Measurements from ENCODE around the gene SNRPB. TPM values are rescaled to one million over a fixed set of nuclear protein-coding genes. Genes with fewer than 3 reads are reported as not detected.

Gene SNRPB
- total RNA-seq, 1 experiment from 2014 or later = 539 TPM

DNA sequence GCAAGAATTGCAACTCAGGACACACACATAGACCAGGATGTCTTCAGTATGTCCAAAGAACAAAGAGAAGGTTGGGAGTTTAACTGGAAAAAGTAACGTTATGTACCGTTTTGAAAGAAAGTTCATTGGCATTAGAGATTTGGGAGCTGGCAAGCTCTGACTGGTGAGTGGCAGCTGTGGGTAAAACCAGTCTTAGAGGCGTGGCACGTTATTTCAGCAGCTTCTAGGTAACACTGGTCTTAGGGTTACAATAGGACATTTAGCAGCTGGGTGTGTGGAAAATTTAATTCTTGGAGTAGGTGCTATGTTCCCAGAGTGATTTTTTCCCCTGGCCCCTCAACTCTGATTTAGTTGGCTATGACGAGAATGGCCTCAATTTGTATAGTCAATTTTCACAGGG lies 19.2 kb downstream of the SNRPB start:
- Mint-ChIP-seq H3K4me3 (no peak overlapping the region), H3K27ac (no peak overlapping the region), H3K36me3 (no peaks in the 10 kb centered on the region), H3K27me3 (ENCODE audit: low read depth) (no peaks in the 10 kb centered on the region), H3K9me3 (peaks cover 3% of the 10 kb centered on the region; the same call in 1 of the 2 replicates), H3K4me1 (no peaks in the 10 kb centered on the region)
- no peak for DNase-seq (ENCODE audit: low spot score)
- POLR2A ChIA-PET = no interaction called here
- CTCF ChIA-PET = interaction anchor here (0.7 to 4.2 kb wide), 13 partner anchors 24 to 358 kb away, joined by 3 to 45 read pairs (median 5); partner anchors contain the start of gene TGM6
- ATAC-seq = no peak
- TF ChIP-seq ZNF219 (CRISPR knock-in tag; IDR thresholded peaks at IDR 0.05; ENCODE audit: borderline replicate concordance) = no peak
- TF ChIP-seq, protein P1, sequence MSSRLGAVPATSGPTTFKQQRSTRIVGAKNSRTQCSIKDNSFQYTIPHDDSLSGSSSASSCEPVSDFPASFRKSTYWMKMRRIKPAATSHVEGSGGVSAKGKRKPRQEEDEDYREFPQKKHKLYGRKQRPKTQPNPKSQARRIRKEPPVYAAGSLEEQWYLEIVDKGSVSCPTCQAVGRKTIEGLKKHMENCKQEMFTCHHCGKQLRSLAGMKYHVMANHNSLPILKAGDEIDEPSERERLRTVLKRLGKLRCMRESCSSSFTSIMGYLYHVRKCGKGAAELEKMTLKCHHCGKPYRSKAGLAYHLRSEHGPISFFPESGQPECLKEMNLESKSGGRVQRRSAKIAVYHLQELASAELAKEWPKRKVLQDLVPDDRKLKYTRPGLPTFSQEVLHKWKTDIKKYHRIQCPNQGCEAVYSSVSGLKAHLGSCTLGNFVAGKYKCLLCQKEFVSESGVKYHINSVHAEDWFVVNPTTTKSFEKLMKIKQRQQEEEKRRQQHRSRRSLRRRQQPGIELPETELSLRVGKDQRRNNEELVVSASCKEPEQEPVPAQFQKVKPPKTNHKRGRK (CRISPR knock-in tag; IDR thresholded peaks at IDR 0.05; ENCODE audit: borderline replicate concordance) = no peak
- TF ChIP-seq ESRRA (CRISPR knock-in tag; IDR thresholded peaks at IDR 0.05; ENCODE audit: borderline replicate concordance) = no peak
- TF ChIP-seq TCF7 (CRISPR knock-in tag; IDR thresholded peaks at IDR 0.05; ENCODE audit: low read depth) = no peak
- TF ChIP-seq ZNF317 (CRISPR knock-in tag; IDR thresholded peaks at IDR 0.05; ENCODE audit: borderline replicate concordance, low read depth) = no peak
- TF ChIP-seq SP1 (CRISPR knock-in tag; conservative IDR thresholded peaks at IDR 0.05) = no peak
- no peak for TF ChIP-seq TP53 (CRISPR knock-in tag; IDR thresholded peaks at IDR 0.05)
- TF ChIP-seq, protein P2, sequence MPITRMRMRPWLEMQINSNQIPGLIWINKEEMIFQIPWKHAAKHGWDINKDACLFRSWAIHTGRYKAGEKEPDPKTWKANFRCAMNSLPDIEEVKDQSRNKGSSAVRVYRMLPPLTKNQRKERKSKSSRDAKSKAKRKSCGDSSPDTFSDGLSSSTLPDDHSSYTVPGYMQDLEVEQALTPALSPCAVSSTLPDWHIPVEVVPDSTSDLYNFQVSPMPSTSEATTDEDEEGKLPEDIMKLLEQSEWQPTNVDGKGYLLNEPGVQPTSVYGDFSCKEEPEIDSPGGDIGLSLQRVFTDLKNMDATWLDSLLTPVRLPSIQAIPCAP (CRISPR knock-in tag; IDR thresholded peaks at IDR 0.05) = no peak
- no peak for TF ChIP-seq HMGA2 (CRISPR knock-in tag; IDR thresholded peaks at IDR 0.05)
- TF ChIP-seq, protein P3, sequence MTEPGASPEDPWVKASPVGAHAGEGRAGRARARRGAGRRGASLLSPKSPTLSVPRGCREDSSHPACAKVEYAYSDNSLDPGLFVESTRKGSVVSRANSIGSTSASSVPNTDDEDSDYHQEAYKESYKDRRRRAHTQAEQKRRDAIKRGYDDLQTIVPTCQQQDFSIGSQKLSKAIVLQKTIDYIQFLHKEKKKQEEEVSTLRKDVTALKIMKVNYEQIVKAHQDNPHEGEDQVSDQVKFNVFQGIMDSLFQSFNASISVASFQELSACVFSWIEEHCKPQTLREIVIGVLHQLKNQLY (CRISPR knock-in tag; IDR thresholded peaks at IDR 0.05) = no peak
- TF ChIP-seq JAZF1 (CRISPR knock-in tag; IDR thresholded peaks at IDR 0.05) = no peak

DNA sequence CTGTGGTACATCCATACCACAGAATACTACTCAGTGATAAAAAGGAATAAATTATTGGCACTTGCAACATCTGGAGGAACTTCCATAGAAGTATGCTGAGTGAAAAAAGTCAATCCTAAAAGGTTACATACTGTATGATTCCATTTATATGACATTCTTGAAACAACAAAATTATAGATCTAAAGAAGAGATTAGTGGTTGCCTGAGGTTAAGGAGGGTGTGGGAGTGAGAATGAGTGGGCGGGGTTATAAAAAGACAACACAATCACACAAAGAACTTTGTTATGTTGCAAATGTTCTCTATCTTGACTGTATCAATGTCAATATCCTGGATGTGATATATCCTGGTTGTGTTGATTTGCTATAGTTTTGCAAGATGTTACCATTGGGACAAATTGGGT lies 21.2 kb downstream of the SNRPB start:
- Mint-ChIP-seq H3K9me3 (peaks cover 3% of the 10 kb centered on the region; the same call in 1 of the 2 replicates), H3K27me3 (ENCODE audit: low read depth) (no peaks in the 10 kb centered on the region), H3K4me3 (no peak overlapping the region), H3K36me3 (no peaks in the 10 kb centered on the region), H3K4me1 (no peaks in the 10 kb centered on the region), H3K27ac (no peak overlapping the region)
- ChIA-PET POLR2A (no interaction called here), CTCF (interaction anchor here (0.6 kb wide), 1 partner anchor 183 kb away, joined by 5 read pairs; no protein-coding TSS in a partner anchor)
- no peak for DNase-seq (ENCODE audit: low spot score)
- no peak for TF ChIP-seq GTF2I (CRISPR knock-in tag; conservative IDR thresholded peaks at IDR 0.05)
- TF ChIP-seq ZNF121 (CRISPR knock-in tag; IDR thresholded peaks at IDR 0.05) = no peak
- no peak for ATAC-seq

DNA sequence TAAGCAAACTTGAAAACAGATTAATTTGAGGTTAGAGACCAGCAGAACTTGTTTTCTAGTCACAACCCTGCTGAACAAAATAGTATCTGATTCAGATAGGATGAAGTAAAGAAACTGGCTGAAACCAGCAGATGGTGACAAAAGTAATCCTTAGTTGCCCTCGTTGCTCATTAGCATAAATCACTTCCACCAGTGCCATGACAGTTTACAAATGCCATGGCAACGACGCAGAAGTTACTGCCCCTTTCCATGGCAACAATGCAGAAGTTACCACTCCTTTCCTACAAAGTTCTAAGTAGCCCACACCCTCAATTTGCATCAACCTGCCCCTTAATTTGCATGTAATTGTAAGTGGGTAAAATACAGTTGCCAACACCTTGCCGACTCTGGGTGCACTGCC lies 23.7 kb downstream of the SNRPB start:
- Mint-ChIP-seq H3K27ac (no peak overlapping the region), H3K27me3 (ENCODE audit: low read depth) (no peaks in the 10 kb centered on the region), H3K4me3 (no peak overlapping the region), H3K4me1 (no peaks in the 10 kb centered on the region), H3K9me3 (peaks cover 3% of the 10 kb centered on the region; the same call in 1 of the 2 replicates), H3K36me3 (no peaks in the 10 kb centered on the region)
- ChIA-PET POLR2A (no interaction called here), CTCF (interaction anchor here (0.6 kb wide), 1 partner anchor 144 kb away, joined by 4 read pairs; no protein-coding TSS in a partner anchor)
- ATAC-seq = peak; percentile 73
- DNase-seq (ENCODE audit: low spot score) = no peak
- TF ChIP-seq, protein P4, sequence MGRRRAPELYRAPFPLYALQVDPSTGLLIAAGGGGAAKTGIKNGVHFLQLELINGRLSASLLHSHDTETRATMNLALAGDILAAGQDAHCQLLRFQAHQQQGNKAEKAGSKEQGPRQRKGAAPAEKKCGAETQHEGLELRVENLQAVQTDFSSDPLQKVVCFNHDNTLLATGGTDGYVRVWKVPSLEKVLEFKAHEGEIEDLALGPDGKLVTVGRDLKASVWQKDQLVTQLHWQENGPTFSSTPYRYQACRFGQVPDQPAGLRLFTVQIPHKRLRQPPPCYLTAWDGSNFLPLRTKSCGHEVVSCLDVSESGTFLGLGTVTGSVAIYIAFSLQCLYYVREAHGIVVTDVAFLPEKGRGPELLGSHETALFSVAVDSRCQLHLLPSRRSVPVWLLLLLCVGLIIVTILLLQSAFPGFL (CRISPR knock-in tag; IDR thresholded peaks at IDR 0.05; ENCODE audit: borderline replicate concordance) = no peak

DNA sequence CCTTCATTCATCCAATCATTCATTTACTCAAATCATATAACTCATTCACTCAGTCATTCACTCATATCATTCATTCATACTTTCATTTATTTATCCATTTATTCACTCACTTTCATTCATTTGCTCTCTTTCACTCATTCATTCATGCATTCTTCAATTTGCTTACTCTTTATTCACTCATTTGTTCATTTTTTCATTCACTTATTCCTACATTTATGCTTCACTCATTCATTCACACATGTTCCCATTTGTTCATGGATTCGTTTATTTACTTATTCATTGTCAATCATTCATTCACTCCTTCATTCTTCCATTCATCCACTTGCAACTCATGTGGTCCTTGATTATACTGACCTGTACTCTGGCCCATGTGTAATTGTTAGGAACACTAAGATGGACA lies 39.4 kb downstream of the SNRPB start:
- CTCF ChIA-PET = no interaction called here
- TF ChIP-seq, protein P5, sequence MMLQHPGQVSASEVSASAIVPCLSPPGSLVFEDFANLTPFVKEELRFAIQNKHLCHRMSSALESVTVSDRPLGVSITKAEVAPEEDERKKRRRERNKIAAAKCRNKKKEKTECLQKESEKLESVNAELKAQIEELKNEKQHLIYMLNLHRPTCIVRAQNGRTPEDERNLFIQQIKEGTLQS (CRISPR knock-in tag; conservative IDR thresholded peaks at IDR 0.05) = no peak
- TF ChIP-seq OVOL2 (CRISPR knock-in tag; IDR thresholded peaks at IDR 0.05; ENCODE audit: borderline replicate concordance) (no peak), PRRX2 (CRISPR knock-in tag; IDR thresholded peaks at IDR 0.05) (no peak), NR2C2 (CRISPR knock-in tag; IDR thresholded peaks at IDR 0.05) (no peak), ZNF423 (CRISPR knock-in tag; IDR thresholded peaks at IDR 0.05) (no peak), ZNF219 (CRISPR knock-in tag; IDR thresholded peaks at IDR 0.05; ENCODE audit: borderline replicate concordance) (no peak)
- TF ChIP-seq, protein P4 (CRISPR knock-in tag; IDR thresholded peaks at IDR 0.05; ENCODE audit: borderline replicate concordance) = no peak
- TF ChIP-seq, protein P6, sequence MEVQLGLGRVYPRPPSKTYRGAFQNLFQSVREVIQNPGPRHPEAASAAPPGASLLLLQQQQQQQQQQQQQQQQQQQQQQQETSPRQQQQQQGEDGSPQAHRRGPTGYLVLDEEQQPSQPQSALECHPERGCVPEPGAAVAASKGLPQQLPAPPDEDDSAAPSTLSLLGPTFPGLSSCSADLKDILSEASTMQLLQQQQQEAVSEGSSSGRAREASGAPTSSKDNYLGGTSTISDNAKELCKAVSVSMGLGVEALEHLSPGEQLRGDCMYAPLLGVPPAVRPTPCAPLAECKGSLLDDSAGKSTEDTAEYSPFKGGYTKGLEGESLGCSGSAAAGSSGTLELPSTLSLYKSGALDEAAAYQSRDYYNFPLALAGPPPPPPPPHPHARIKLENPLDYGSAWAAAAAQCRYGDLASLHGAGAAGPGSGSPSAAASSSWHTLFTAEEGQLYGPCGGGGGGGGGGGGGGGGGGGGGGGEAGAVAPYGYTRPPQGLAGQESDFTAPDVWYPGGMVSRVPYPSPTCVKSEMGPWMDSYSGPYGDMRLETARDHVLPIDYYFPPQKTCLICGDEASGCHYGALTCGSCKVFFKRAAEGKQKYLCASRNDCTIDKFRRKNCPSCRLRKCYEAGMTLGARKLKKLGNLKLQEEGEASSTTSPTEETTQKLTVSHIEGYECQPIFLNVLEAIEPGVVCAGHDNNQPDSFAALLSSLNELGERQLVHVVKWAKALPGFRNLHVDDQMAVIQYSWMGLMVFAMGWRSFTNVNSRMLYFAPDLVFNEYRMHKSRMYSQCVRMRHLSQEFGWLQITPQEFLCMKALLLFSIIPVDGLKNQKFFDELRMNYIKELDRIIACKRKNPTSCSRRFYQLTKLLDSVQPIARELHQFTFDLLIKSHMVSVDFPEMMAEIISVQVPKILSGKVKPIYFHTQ (CRISPR knock-in tag; IDR thresholded peaks at IDR 0.05) = no peak

More for the DNA sequence above, 39.4 kb downstream of the SNRPB start:
- ATAC-seq = no peak
- Mint-ChIP-seq H3K36me3 (no peaks in the 10 kb centered on the region), H3K27me3 (ENCODE audit: low read depth) (no peaks in the 10 kb centered on the region), H3K27ac (no peak overlapping the region), H3K4me1 (no peaks in the 10 kb centered on the region), H3K4me3 (no peak overlapping the region), H3K9me3 (no peaks in the 10 kb centered on the region)
- no peak for DNase-seq (ENCODE audit: low spot score)
- POLR2A ChIA-PET = no interaction called here
